HepG2 (cell line): ENCODE results near the gene ADAM15. TPM values are rescaled to one million over a fixed set of nuclear protein-coding genes. Genes with fewer than 3 reads are reported as not detected.

Source experiments
- AGO2 ChIP-seq: fragments of 200-400 bp; formaldehyde crosslinking; optimal IDR thresholded peaks from 2 replicates; pipeline ENCODE3; 2017; ENCODE audit warnings: mild to moderate bottlenecking, low read depth, low read length, moderate library complexity
- ARNT ChIP-seq: fragments of 450-650 bp; IDR thresholded peaks from 2 replicates; pipeline ENCODE4 v1.6.1; 2017
- BHLHE40 ChIP-seq: IDR thresholded peaks from 2 replicates; pipeline ENCODE4 v1.6.1; 2011; ENCODE audit warnings: low read length, improper control_type of control experiment
- DR1 ChIP-seq: sonication (generic); formaldehyde crosslinking; IDR thresholded peaks from 2 replicates; pipeline ENCODE4 v1.8.0; 2021; ENCODE audit warnings: mild to moderate bottlenecking, missing genetic modification reagents, inconsistent platforms
- EED ChIP-seq: sonication (generic); formaldehyde crosslinking; IDR thresholded peaks from 2 replicates; pipeline ENCODE4 v1.5.0; 2020; ENCODE audit warnings: mild to moderate bottlenecking, missing genetic modification reagents
- HDAC6 ChIP-seq: fragments of 200-600 bp; sonication (generic); IDR thresholded peaks from 2 replicates; pipeline ENCODE4 v1.7.0; 2017; ENCODE audit warnings: mild to moderate bottlenecking, antibody characterized with exemption, low read length, low read depth
- HNRNPL ChIP-seq: fragments of 200-400 bp; formaldehyde crosslinking; IDR thresholded peaks from 2 replicates; pipeline ENCODE4 v1.6.1; 2017; ENCODE audit warnings: mild to moderate bottlenecking, low read depth, low read length
- HNRNPLL ChIP-seq: fragments of 200-400 bp; formaldehyde crosslinking; IDR thresholded peaks from 2 replicates; pipeline ENCODE4 v1.6.1; 2017; ENCODE audit warnings: mild to moderate bottlenecking, low read depth, low read length; ENCODE audit not compliant: poor library complexity, severe bottlenecking
- KDM5A ChIP-seq: fragments of 200-600 bp; sonication (generic); IDR thresholded peaks from 2 replicates; pipeline ENCODE4 v1.7.0; 2018; ENCODE audit warnings: antibody characterized with exemption, mild to moderate bottlenecking, low read length, borderline replicate concordance
- KLF15 ChIP-seq: sonication (generic); formaldehyde crosslinking; IDR thresholded peaks from 2 replicates; pipeline ENCODE4 v1.8.1; 2023; ENCODE audit warnings: borderline replicate concordance, mild to moderate bottlenecking, inconsistent platforms, missing genetic modification reagents, mixed read lengths
- KMT2A ChIP-seq: sonication (generic); formaldehyde crosslinking; IDR thresholded peaks from 2 replicates; pipeline ENCODE4 v1.4.0; 2020; ENCODE audit warnings: missing genetic modification reagents
- MEF2D ChIP-seq: sonication (generic); formaldehyde crosslinking; IDR thresholded peaks from 2 replicates; pipeline ENCODE4 v1.5.1; 2020; ENCODE audit warnings: mild to moderate bottlenecking, missing genetic modification reagents
- MTF2 ChIP-seq: sonication (generic); formaldehyde crosslinking; IDR thresholded peaks from 2 replicates; pipeline ENCODE4 v1.5.0; 2020; ENCODE audit warnings: missing genetic modification reagents, borderline replicate concordance
- NBN ChIP-seq: fragments of 450-650 bp; conservative IDR thresholded peaks from 2 replicates; pipeline ENCODE4 v1.6.1; 2017
- PITX1 ChIP-seq: sonication (generic); formaldehyde crosslinking; IDR thresholded peaks from 2 replicates; pipeline ENCODE4 v1.5.1; 2020; ENCODE audit warnings: mild to moderate bottlenecking, missing genetic modification reagents
- SSRP1 ChIP-seq: IDR thresholded peaks from 2 replicates; pipeline ENCODE4 v1.6.1; 2016; ENCODE audit warnings: control low read depth
- TCF12 ChIP-seq, 2 experiments: fragments of 450-650 bp in 1 of 2; sonication (generic) in 1 of 2; formaldehyde crosslinking in 1 of 2; IDR thresholded peaks; 2 replicates each; pipeline versions ENCODE4 v1.6.1 to v1.8.0; 2017 to 2022; ENCODE audit warnings: antibody characterized with exemption in 1 of 2, mild to moderate bottlenecking in 1 of 2, missing genetic modification reagents in 1 of 2, moderate library complexity in 1 of 2
- TMF1 ChIP-seq: sonication (generic); formaldehyde crosslinking; IDR thresholded peaks from 2 replicates; pipeline ENCODE4 v1.8.1; 2022; ENCODE audit warnings: low read depth, missing genetic modification reagents
- ZNF232 ChIP-seq: sonication (generic); formaldehyde crosslinking; IDR thresholded peaks from 2 replicates; pipeline ENCODE4 v1.4.0; 2020; ENCODE audit warnings: missing genetic modification reagents, borderline replicate concordance
- ZNF251 ChIP-seq: sonication (generic); formaldehyde crosslinking; IDR thresholded peaks from 2 replicates; pipeline ENCODE4 v1.9.0; 2021; ENCODE audit warnings: mild to moderate bottlenecking, missing genetic modification reagents
- ZNF547 ChIP-seq: sonication (generic); formaldehyde crosslinking; IDR thresholded peaks from 2 replicates; pipeline ENCODE4 v1.5.1; 2020; ENCODE audit warnings: mild to moderate bottlenecking, missing genetic modification reagents
- ZNF572 ChIP-seq: sonication (generic); formaldehyde crosslinking; IDR thresholded peaks from 2 replicates; pipeline ENCODE4 v1.5.1; 2020; ENCODE audit warnings: mild to moderate bottlenecking, missing genetic modification reagents
- ZNF713 ChIP-seq: sonication (generic); formaldehyde crosslinking; IDR thresholded peaks from 2 replicates; pipeline ENCODE4 v1.4.0; 2020; ENCODE audit warnings: mild to moderate bottlenecking, missing genetic modification reagents
- polyA plus RNA-seq, 8 experiments: library from polyadenylated mRNA; depleted of rRNA in 3 of 8; stranded (reverse) in 7 of 8; unstranded in 1 of 8; fragments of >200 nt; fragmentation: Illumina TruSeq in 4 of 8; extraction: Trizol in 4 of 8; gene quantifications; 2 replicates each; pipeline versions ENCODE4 v1.2.1 to v1.2.3, GENCODE V29; 2011 to 2016; ENCODE audit warnings: low read depth in 4 of 8, missing spikeins in 1 of 8, mixed read lengths in 1 of 8; ENCODE audit not compliant: insufficient read depth in 1 of 8
- total RNA-seq, 5 experiments: library from RNA; depleted of rRNA; stranded (reverse); fragments of >200 nt; fragmentation: Illumina TruSeq; extraction: Trizol; gene quantifications; 2 replicates each; pipeline ENCODE4 v1.2.3, GENCODE V29; 2016; ENCODE audit warnings: low read depth in 1 of 5
- TF ChIP-seq, protein P1 (sequence below): IDR thresholded peaks from 2 replicates; pipeline ENCODE4 v1.6.1; 2012; ENCODE audit warnings: inconsistent platforms
- TF ChIP-seq, protein P2 (sequence below): sonication (generic); formaldehyde crosslinking; IDR thresholded peaks from 2 replicates; pipeline ENCODE4 v1.5.0; 2020; ENCODE audit warnings: missing genetic modification reagents, mild to moderate bottlenecking, borderline replicate concordance
- TF ChIP-seq, protein P3 (sequence below): sonication (generic); formaldehyde crosslinking; IDR thresholded peaks from 2 replicates; pipeline ENCODE4 v1.8.0; 2022; ENCODE audit warnings: mild to moderate bottlenecking, missing genetic modification reagents, moderate library complexity
- TF ChIP-seq, protein P4 (sequence below): sonication (generic); formaldehyde crosslinking; IDR thresholded peaks from 2 replicates; pipeline ENCODE4 v1.9.0; 2022; ENCODE audit warnings: missing genetic modification reagents, mild to moderate bottlenecking, borderline replicate concordance

Gene ADAM15
- total and polyA plus RNA-seq, 2 of the 13 experiments (the other 11 are each of a cell fraction or from before 2014, with no cell fraction given) = 17.9 to 25.6 TPM

GRCh38 chr1:155084722-155085503 lies 33.8 kb downstream of the ADAM15 start (continued):
- TF ChIP-seq ZNF232 (CRISPR knock-in tag) (0 out of 2 replicates have a peak, but pooled peaks have one; percentile 55), NBN (no peak), KLF15 (CRISPR knock-in tag) (peak; percentile 45; the same call in 1 of the 2 replicates), TCF12 (IDR thresholded peaks at IDR 0.05) (no peak), TCF12 (CRISPR knock-in tag; IDR thresholded peaks at IDR 0.05) (no peak), PITX1 (CRISPR knock-in tag) (0 out of 2 replicates have a peak, but pooled peaks have one; percentile 15), ARNT (no peak), KMT2A (CRISPR knock-in tag) (peak; percentile 61), MEF2D (no peak; the same call in 1 of the 2 replicates), DR1 (CRISPR knock-in tag) (no peak), ZNF713 (0 out of 2 replicates have a peak, but pooled peaks have one; percentile 31), HDAC6 (no peak), KDM5A (peak; percentile 66), ZNF572 (no peak), EED (CRISPR knock-in tag) (0 out of 2 replicates have a peak, but pooled peaks have one; percentile 39), HNRNPLL (peak; percentile 87), TMF1 (CRISPR knock-in tag) (no peak), BHLHE40 (no peak), HNRNPL (peak; percentile 78; the same call in 1 of the 2 replicates), AGO2 (no peak), MTF2 (CRISPR knock-in tag) (peak; percentile 57; the same call in 1 of the 2 replicates), ZNF251 (CRISPR knock-in tag) (no peak), SSRP1 (CRISPR knock-in tag) (no peak), ZNF547 (CRISPR knock-in tag) (peak; percentile 59; the same call in 1 of the 2 replicates)
- TF ChIP-seq, protein P1, sequence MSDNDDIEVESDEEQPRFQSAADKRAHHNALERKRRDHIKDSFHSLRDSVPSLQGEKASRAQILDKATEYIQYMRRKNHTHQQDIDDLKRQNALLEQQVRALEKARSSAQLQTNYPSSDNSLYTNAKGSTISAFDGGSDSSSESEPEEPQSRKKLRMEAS = peak; percentile 53; the same call in 1 of the 2 replicates
- TF ChIP-seq, protein P2, sequence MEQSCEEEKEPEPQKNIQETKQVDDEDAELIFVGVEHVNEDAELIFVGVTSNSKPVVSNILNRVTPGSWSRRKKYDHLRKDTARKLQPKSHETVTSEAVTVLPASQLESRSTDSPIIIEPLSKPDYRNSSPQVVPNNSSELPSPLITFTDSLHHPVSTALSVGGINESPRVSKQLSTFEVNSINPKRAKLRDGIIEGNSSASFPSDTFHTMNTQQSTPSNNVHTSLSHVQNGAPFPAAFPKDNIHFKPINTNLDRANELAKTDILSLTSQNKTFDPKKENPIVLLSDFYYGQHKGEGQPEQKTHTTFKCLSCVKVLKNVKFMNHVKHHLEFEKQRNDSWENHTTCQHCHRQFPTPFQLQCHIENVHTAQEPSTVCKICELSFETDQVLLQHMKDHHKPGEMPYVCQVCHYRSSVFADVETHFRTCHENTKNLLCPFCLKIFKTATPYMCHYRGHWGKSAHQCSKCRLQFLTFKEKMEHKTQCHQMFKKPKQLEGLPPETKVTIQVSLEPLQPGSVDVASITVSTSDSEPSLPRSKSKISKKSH (CRISPR knock-in tag) = no peak; the same call in 1 of the 2 replicates
- TF ChIP-seq, protein P3, sequence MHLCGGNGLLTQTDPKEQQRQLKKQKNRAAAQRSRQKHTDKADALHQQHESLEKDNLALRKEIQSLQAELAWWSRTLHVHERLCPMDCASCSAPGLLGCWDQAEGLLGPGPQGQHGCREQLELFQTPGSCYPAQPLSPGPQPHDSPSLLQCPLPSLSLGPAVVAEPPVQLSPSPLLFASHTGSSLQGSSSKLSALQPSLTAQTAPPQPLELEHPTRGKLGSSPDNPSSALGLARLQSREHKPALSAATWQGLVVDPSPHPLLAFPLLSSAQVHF (CRISPR knock-in tag) = no peak
- TF ChIP-seq, protein P4, sequence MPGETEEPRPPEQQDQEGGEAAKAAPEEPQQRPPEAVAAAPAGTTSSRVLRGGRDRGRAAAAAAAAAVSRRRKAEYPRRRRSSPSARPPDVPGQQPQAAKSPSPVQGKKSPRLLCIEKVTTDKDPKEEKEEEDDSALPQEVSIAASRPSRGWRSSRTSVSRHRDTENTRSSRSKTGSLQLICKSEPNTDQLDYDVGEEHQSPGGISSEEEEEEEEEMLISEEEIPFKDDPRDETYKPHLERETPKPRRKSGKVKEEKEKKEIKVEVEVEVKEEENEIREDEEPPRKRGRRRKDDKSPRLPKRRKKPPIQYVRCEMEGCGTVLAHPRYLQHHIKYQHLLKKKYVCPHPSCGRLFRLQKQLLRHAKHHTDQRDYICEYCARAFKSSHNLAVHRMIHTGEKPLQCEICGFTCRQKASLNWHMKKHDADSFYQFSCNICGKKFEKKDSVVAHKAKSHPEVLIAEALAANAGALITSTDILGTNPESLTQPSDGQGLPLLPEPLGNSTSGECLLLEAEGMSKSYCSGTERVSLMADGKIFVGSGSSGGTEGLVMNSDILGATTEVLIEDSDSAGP (CRISPR knock-in tag) = peak; percentile 92
